GM12875 (cell line): Measurements from ENCODE around the gene SH3PXD2A.

Experiments used
- H3K4me3 ChIP-seq: one replicate; pipeline ENCODE4 v1.5.1; 2011; ENCODE audit warnings: low read depth, low read length, control low read depth
- TF ChIP-seq, protein P1 (sequence below): IDR thresholded peaks from 2 replicates; pipeline ENCODE4 v1.5.1; 2011; ENCODE audit warnings: low read depth, mild to moderate bottlenecking, control low read depth, inconsistent platforms, low read length, moderate library complexity, borderline replicate concordance; ENCODE audit not compliant: insufficient read depth

SH3PXD2A gene

GRCh38 chr10:103692952-103693811 lies 162.2 kb downstream of the SH3PXD2A start:
- peak overlapping the region; percentile 89 for H3K4me3 ChIP-seq
- TF ChIP-seq, protein P1, sequence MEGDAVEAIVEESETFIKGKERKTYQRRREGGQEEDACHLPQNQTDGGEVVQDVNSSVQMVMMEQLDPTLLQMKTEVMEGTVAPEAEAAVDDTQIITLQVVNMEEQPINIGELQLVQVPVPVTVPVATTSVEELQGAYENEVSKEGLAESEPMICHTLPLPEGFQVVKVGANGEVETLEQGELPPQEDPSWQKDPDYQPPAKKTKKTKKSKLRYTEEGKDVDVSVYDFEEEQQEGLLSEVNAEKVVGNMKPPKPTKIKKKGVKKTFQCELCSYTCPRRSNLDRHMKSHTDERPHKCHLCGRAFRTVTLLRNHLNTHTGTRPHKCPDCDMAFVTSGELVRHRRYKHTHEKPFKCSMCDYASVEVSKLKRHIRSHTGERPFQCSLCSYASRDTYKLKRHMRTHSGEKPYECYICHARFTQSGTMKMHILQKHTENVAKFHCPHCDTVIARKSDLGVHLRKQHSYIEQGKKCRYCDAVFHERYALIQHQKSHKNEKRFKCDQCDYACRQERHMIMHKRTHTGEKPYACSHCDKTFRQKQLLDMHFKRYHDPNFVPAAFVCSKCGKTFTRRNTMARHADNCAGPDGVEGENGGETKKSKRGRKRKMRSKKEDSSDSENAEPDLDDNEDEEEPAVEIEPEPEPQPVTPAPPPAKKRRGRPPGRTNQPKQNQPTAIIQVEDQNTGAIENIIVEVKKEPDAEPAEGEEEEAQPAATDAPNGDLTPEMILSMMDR = no peak

GRCh38 chr10:103692436-103692951 lies 162.9 kb downstream of the SH3PXD2A start:
- peak overlapping the region; percentile 89 for H3K4me3 ChIP-seq
- TF ChIP-seq, protein P1 = 0 out of 2 replicates have a peak, but pooled peaks have one; percentile 8

DNA sequence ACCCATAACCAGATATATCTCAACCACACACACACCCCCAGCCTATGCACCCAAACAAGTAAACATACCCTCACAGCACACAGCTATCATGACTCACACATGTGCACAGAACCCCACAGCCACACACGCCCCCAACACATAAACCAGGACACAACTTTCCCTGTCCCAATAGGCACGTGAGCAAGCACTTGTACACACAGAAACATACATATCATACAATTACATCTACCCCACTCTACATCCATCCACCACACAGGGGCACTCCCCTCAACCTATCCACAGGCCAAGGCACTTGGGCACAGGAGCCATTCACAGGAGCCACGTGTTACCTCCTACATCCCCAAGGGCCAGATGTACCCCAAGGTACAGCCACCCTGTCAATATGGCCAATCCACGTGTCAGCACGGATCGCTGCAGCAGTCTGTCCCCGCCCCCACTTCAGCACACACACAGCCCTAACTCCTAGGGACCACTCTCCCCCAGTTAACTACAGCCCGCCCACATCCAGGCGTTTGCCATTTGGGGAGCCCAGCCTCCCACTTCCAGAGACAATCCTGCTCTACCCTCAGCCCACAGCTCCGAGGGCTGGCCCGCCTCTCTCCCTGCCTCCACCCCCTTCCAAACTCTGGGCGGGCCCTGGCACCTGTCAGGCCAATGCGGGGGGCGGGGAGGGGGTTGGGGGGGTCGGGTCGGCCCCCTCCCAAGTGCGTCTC lies 163.5 kb downstream of the SH3PXD2A start:
- peak overlapping the region; percentile 89 for H3K4me3 ChIP-seq
- TF ChIP-seq, protein P1 = no peak

GRCh38 chr10:103691267-103691666 lies 164.1 kb downstream of the SH3PXD2A start:
- peak overlapping the region; percentile 89 for H3K4me3 ChIP-seq
- TF ChIP-seq, protein P1 = no peak

DNA sequence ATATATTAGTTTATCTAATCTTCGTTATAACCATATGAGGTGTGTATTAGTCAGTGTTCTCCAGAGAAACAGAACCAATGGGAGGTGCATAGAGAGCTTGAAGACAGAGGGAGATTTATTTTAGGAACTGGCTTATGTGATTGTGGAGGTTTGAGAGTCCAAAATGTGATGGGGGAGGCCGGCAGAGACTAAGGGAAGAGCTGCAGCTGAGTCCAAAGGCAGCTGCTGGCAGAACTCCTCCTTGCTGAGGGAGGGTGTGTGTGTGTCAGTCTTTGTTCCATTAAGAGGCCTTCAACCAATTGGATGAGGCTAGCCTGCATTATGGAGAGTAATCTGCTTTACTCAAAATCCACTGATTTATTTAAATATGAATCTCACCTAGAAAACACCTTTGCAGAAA lies 165.1 kb downstream of the SH3PXD2A start:
- TF ChIP-seq, protein P1 = no peak
- H3K4me3 ChIP-seq = no peak overlapping the region

GRCh38 chr10:103688491-103688890 lies 166.9 kb downstream of the SH3PXD2A start:
- TF ChIP-seq, protein P1 = no peak
- H3K4me3 ChIP-seq = no peak overlapping the region

- TF ChIP-seq, protein P1 = no peak
- no peak overlapping the region for H3K4me3 ChIP-seq
Observed at GRCh38 chr10:103687718-103688117, 167.7 kb downstream of the SH3PXD2A start.
